ENCODE results near the gene GRIN3B.

GRCh38 chr19:977058-977464, 23.2 kb upstream of the GRIN3B start:
- TF ChIP-seq POLR2A (IDR thresholded peaks at IDR 0.05), result no peak
- TF ChIP-seq, protein P1, sequence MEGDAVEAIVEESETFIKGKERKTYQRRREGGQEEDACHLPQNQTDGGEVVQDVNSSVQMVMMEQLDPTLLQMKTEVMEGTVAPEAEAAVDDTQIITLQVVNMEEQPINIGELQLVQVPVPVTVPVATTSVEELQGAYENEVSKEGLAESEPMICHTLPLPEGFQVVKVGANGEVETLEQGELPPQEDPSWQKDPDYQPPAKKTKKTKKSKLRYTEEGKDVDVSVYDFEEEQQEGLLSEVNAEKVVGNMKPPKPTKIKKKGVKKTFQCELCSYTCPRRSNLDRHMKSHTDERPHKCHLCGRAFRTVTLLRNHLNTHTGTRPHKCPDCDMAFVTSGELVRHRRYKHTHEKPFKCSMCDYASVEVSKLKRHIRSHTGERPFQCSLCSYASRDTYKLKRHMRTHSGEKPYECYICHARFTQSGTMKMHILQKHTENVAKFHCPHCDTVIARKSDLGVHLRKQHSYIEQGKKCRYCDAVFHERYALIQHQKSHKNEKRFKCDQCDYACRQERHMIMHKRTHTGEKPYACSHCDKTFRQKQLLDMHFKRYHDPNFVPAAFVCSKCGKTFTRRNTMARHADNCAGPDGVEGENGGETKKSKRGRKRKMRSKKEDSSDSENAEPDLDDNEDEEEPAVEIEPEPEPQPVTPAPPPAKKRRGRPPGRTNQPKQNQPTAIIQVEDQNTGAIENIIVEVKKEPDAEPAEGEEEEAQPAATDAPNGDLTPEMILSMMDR (IDR thresholded peaks at IDR 0.05), result no peak

All from breast epithelium (tissue), 3 donors.